VCaP (cell line): ENCODE measurements around the gene SLC9A6.
"Not testable (repeated sequence)": the region's sequence is repeated elsewhere in the genome, so short reads cannot be mapped to it uniquely, and the experiment has no call there.

Source experiments
- H3K27ac ChIP-seq: fragments of 450-650 bp; 2 replicates; pipeline ENCODE4 v1.5.1; 2017
- CTCF ChIP-seq: fragments of 450-650 bp; conservative IDR thresholded peaks from 2 replicates; pipeline ENCODE4 v1.5.1; 2017; ENCODE audit warnings: mild to moderate bottlenecking, moderate library complexity

Gene SLC9A6

GRCh38 chrX:136049608-136050007 is 64.4 kb downstream of the SLC9A6 start:
- TF ChIP-seq CTCF, result no peak

DNA sequence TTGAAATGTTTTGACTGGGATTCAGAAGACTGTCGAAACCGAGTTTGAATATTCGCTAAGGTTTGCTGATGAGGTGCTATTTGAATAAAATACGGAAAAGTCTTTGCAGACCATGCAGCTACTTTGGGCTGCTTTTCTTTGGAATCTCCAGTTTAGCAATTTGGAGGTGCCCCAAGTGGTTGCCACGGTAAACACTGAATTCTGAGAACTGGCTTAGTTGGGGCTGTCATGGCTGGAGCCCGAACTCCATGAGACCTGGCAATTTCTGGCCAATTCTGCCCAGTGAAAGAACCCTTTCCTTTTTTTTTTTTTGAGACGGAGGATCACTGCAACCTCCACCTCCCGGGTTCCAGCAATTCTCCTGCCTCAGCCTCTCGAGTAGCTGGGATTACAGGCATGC is 65.6 kb downstream of the SLC9A6 start:
- H3K27ac ChIP-seq, result not testable (repeated sequence)

More at GRCh38 chrX:136049608-136050007, 64.4 kb downstream of the SLC9A6 start:
- peak overlapping the region; percentile 28; the same call in 1 of the 2 replicates for H3K27ac ChIP-seq

DNA sequence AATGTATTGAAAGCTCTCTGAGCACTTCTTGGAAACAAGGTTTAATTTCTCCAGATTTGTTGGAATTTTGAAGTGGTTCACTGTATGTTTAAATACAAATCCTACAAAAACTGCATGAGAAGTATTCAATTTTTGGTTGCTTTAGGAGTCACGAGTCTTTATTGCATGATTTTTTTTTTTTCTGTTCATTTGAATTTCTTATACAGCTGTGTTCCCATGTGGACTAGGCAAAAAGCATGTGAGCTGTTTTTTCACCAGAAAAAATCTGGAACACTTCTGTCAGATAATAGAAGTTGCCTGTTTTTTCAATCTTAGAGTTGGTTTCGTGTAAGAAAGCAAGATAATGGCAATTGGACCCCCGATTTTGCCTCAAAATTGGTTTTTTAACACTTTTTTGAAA is 66.4 kb downstream of the SLC9A6 start:
- TF ChIP-seq CTCF, result no peak
- H3K27ac ChIP-seq, result no peak overlapping the region

GRCh38 chrX:136055651-136056221 is 70.5 kb downstream of the SLC9A6 start:
- TF ChIP-seq CTCF, result no peak
- H3K27ac ChIP-seq, result no peak overlapping the region

DNA sequence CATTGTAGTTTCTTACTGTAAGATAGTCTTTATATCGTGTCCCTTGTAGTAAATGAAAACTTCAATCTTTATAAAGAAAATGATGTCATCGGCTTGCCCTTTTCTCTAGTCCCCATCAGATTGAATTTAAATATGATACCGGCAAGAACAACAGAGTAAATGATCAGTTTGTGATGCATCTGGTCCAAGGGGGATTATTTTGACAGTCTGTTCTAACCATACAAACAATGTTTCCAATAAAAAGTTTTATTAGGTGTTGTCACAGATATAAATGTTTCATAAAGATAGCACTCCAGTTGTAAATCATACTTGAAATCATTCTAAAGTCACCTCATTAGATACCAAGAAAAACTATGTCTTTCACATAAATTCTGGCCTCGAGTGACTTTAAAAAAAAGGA is 72.3 kb downstream of the SLC9A6 start:
- no peak for TF ChIP-seq CTCF
- peak overlapping the region; percentile 40; the same call in 1 of the 2 replicates for H3K27ac ChIP-seq

GRCh38 chrX:136059350-136059749 is 74.1 kb downstream of the SLC9A6 start:
- H3K27ac ChIP-seq, result no peak overlapping the region
- TF ChIP-seq CTCF, result no peak

GRCh38 chrX:136061286-136061685 is 76.1 kb downstream of the SLC9A6 start:
- TF ChIP-seq CTCF, result no peak
- H3K27ac ChIP-seq, result no peak overlapping the region

- no peak overlapping the region for H3K27ac ChIP-seq
- TF ChIP-seq CTCF, result no peak
Measured at GRCh38 chrX:136061696-136062095, 76.5 kb downstream of the SLC9A6 start.
